Activated CD8-positive, alpha-beta T cell treated with anti-CD3 and anti-CD28 coated beads for 36 hours (primary cell): Measurements from ENCODE around the gene N4BP3. TPM values are rescaled to one million over a fixed set of nuclear protein-coding genes. Genes with fewer than 3 reads are reported as not detected.
A peak's percentile ranks its signal among the peaks of the same experiment; 100 is the strongest.

ENCODE experiments used
- ATAC-seq: fragments of 200-7000 bp; cut with Tn5 transposase; one replicate; pipeline ENCODE4 v1.10.0; 2021; ENCODE audit warnings: mild to moderate bottlenecking, moderate library complexity
- CTCF ChIA-PET: fragments of 350-600 bp; sonication (Branson Sonifier 250); formaldehyde crosslinking; loops from one replicate; lab custom pipeline; 2021; ENCODE audit warnings: antibody characterized with exemption; lab: Charles Lee
- POLR2A ChIA-PET: fragments of 350-600 bp; sonication (Branson Sonifier 250); formaldehyde crosslinking; loops from one replicate; lab custom pipeline; 2021; ENCODE audit warnings: antibody characterized with exemption; lab: Charles Lee
- DNase-seq: peaks from one replicate; pipeline ENCODE4 v3.0.0-alpha.2; 2020
- H3K27ac Mint-ChIP-seq: one replicate; pipeline ENCODE4 v1.8.0; 2021; ENCODE audit warnings: mild to moderate bottlenecking, mixed read lengths
- H3K27me3 Mint-ChIP-seq: one replicate; pipeline ENCODE4 v1.8.0; 2021; ENCODE audit warnings: mixed read lengths
- H3K36me3 Mint-ChIP-seq: one replicate; pipeline ENCODE4 v1.8.0; 2021; ENCODE audit warnings: low read depth, mixed read lengths
- H3K4me1 Mint-ChIP-seq: one replicate; pipeline ENCODE4 v1.8.0; 2021; ENCODE audit warnings: low read depth, mixed read lengths
- H3K4me3 Mint-ChIP-seq: one replicate; pipeline ENCODE4 v1.8.0; 2021; ENCODE audit warnings: mild to moderate bottlenecking, moderate library complexity, mixed read lengths
- H3K9me3 Mint-ChIP-seq: one replicate; pipeline ENCODE4 v1.8.0; 2021; ENCODE audit warnings: mixed read lengths
- CTCF ChIP-seq: fragments of 200-600 bp; IDR thresholded peaks from one replicate; pipeline ENCODE4 v1.8.0; 2022; ENCODE audit warnings: antibody characterized with exemption, mild to moderate bottlenecking
- intact Hi-C: fragments of 100-400 bp; cut with micrococcal nuclease; formaldehyde crosslinking; loops from one replicate; pipeline ENCODE4 v1.10.0; 2022
- total RNA-seq, 2 experiments: library from RNA; stranded (reverse); gene quantifications; one replicate each; pipeline ENCODE4 v1.2.3, GENCODE V29; 2021

The N4BP3 gene
- total RNA-seq, 2 experiments from 2014 or later, result 33.2 to 33.4 TPM

- peak overlapping the region; percentile 97 for H3K4me3 Mint-ChIP-seq
- POLR2A ChIA-PET, result interaction anchor here (0.9 to 3.2 kb wide), 13 partner anchors 9 to 78 kb away, joined by 3 to 14 read pairs (median 4); partner anchors contain the start of genes HNRNPAB and RMND5B
- peaks cover 46% of the 10 kb centered on the region for H3K36me3 Mint-ChIP-seq
- intact Hi-C loops, result loop anchor here (5.0 kb wide), 1 partner anchor 35 kb away; no protein-coding TSS in a partner anchor
- ATAC-seq (no peak), DNase-seq (no peak)
- H3K27me3 Mint-ChIP-seq, result no peaks in the 10 kb centered on the region
- CTCF ChIA-PET, result interaction anchor here (0.9 to 20.3 kb wide), 6 partner anchors 10 to 78 kb away, joined by 3 to 319 read pairs (median 4); no protein-coding TSS in a partner anchor
- peaks cover 46% of the 10 kb centered on the region for H3K4me1 Mint-ChIP-seq
- no peaks in the 10 kb centered on the region for H3K9me3 Mint-ChIP-seq
- no peak for TF ChIP-seq CTCF
- H3K27ac Mint-ChIP-seq, result peak overlapping the region; percentile 87
Observed at GRCh38 chr5:178152491-178153444, 39.4 kb downstream of the N4BP3 start.

- Mint-ChIP-seq H3K36me3 (peaks cover 39% of the 10 kb centered on the region), H3K4me1 (peaks cover 42% of the 10 kb centered on the region), H3K27ac (peak within 1 kb of the TSS; percentile 87), H3K27me3 (no peaks in the 10 kb centered on the region), H3K4me3 (peak within 1 kb of the TSS; percentile 97), H3K9me3 (no peaks in the 10 kb centered on the region)
- peak; percentile 99 for DNase-seq
- intact Hi-C loops, result loop anchor here (5.0 kb wide), 1 partner anchor 36 kb away; no protein-coding TSS in a partner anchor
- CTCF ChIA-PET, result interaction anchor here (1.2 to 20.3 kb wide), 4 partner anchors 9 to 79 kb away, joined by 4 to 319 read pairs (median 12); no protein-coding TSS in a partner anchor
- POLR2A ChIA-PET, result interaction anchor here (0.9 to 3.2 kb wide), 12 partner anchors 10 to 79 kb away, joined by 3 to 14 read pairs (median 4); partner anchors contain the start of genes HNRNPAB and RMND5B
- no peak for TF ChIP-seq CTCF
- peak; percentile 98 for ATAC-seq
Observed at GRCh38 chr5:178153530-178154340, 40.4 kb downstream of the N4BP3 start, which contains the start of gene NHP2. Gene NHP2 (minus strand): TSS chr5:178153885. CDS start chr5:178153817, 68 bp downstream.

- POLR2A ChIA-PET, result interaction anchor here (0.6 to 1.2 kb wide), 3 partner anchors 40 to 58 kb away, joined by 3 to 5 read pairs (median 4); partner anchors contain the start of gene HNRNPAB
Observed at GRCh38 chr5:178155065-178155464, 41.7 kb downstream of the N4BP3 start.

GRCh38 chr5:178160176-178160575 lies 46.8 kb downstream of the N4BP3 start:
- Mint-ChIP-seq H3K4me1 (peaks cover 6% of the 10 kb centered on the region), H3K36me3 (no peaks in the 10 kb centered on the region), H3K27ac (no peak overlapping the region), H3K4me3 (no peak overlapping the region), H3K9me3 (no peaks in the 10 kb centered on the region), H3K27me3 (peaks cover 5% of the 10 kb centered on the region)
- DNase-seq (no peak), ATAC-seq (no peak)
- no peak for TF ChIP-seq CTCF
- intact Hi-C loops, result no loop called here
- ChIA-PET CTCF (interaction anchor here (1.0 to 20.3 kb wide), 2 partner anchors 11 to 85 kb away, joined by 3 to 319 read pairs; no protein-coding TSS in a partner anchor), POLR2A (no interaction called here)

More at GRCh38 chr5:178155065-178155464, 41.7 kb downstream of the N4BP3 start:
- no peaks in the 10 kb centered on the region for H3K27me3 Mint-ChIP-seq
- no peaks in the 10 kb centered on the region for H3K9me3 Mint-ChIP-seq
- DNase-seq, result no peak
- no peak for ATAC-seq
- no peak overlapping the region for H3K4me3 Mint-ChIP-seq
- CTCF ChIA-PET, result interaction anchor here (3.2 to 20.3 kb wide), 2 partner anchors 8 to 80 kb away, joined by 19 to 319 read pairs; no protein-coding TSS in a partner anchor
- H3K27ac Mint-ChIP-seq, result no peak overlapping the region
- peaks cover 26% of the 10 kb centered on the region for H3K36me3 Mint-ChIP-seq
- TF ChIP-seq CTCF, result no peak
- intact Hi-C loops, result no loop called here
- peaks cover 28% of the 10 kb centered on the region for H3K4me1 Mint-ChIP-seq
